GM21423 (cell line): ENCODE data around the gene UBE2N.
A peak's percentile ranks its signal among the peaks of the same experiment; 100 is the strongest.
"Not testable (repeated sequence)": the region's sequence is repeated elsewhere in the genome, so short reads cannot be mapped to it uniquely, and the experiment has no call there.

Experiments
- ATAC-seq: cut with Tn5 transposase; IDR thresholded peaks from one replicate; pipeline ENCODE4 v1.9.1; 2021; ENCODE audit warnings: mild to moderate bottlenecking, moderate library complexity; ENCODE audit not compliant: unreplicated experiment

UBE2N gene

GRCh38 chr12:93415723-93416464 lies 25.9 kb downstream of the UBE2N start:
- ATAC-seq, result no peak

DNA sequence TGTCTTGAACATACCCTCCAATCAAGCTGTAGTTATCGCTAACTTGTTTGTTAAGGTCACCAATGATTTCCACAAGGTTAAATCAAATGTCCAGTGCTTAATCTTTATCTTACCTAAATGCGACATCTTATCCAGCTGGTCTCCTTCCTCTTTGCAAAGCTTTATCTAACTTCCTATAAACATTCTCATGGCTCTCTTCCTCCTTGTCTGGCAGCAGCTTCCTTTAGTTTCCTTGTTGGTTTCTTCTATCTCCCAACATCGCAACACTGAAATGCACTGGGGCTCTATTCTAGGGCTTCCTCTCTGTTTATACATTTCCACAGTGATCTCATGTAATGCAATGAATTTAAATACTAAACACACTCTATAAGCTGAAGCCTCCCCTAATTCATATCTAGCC lies 28.7 kb downstream of the UBE2N start:
- no peak for ATAC-seq

- not testable (repeated sequence) for ATAC-seq
Observed at GRCh38 chr12:93412396-93412795, 29.4 kb downstream of the UBE2N start.

GRCh38 chr12:93411060-93411459 lies 30.7 kb downstream of the UBE2N start:
- not testable (repeated sequence) for ATAC-seq

- ATAC-seq, result not testable (repeated sequence)
Observed at GRCh38 chr12:93409343-93410187, 32.2 kb downstream of the UBE2N start.

DNA sequence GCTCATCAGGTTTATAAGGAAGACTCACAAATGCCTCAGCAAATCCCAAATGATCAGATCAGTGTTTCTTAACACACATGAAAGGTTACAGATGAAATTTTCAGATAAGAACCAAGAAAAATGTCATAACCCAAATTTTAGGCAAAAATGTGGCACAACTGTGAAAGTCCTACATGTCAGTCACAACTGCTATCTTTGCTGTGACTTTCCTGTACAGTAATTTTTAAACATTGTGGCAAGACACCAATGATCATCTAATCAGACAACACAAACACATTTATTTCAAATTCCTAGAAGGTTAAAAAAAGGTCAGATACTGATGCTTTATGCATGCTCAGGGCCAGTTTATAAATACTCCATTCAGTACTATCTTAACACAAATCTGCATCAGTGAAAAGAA lies 32.9 kb downstream of the UBE2N start:
- no peak for ATAC-seq

DNA sequence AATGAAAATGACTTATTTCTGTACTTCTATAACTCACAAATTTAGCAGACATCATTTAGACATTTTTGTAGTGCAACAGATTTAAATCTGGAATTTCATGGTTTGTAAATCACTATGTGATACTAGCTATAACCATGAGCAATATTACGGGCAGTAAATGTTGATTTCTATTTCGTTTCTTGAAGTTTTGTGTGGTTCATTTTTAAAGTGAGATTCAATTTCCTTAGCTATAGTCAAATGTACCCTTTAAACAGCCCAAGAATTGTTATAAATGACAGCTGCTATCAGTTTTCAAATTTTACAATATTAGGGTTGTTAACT lies 33.8 kb downstream of the UBE2N start:
- ATAC-seq, result no peak

- ATAC-seq, result no peak
Observed at GRCh38 chr12:93407054-93407962, 34.4 kb downstream of the UBE2N start.

DNA sequence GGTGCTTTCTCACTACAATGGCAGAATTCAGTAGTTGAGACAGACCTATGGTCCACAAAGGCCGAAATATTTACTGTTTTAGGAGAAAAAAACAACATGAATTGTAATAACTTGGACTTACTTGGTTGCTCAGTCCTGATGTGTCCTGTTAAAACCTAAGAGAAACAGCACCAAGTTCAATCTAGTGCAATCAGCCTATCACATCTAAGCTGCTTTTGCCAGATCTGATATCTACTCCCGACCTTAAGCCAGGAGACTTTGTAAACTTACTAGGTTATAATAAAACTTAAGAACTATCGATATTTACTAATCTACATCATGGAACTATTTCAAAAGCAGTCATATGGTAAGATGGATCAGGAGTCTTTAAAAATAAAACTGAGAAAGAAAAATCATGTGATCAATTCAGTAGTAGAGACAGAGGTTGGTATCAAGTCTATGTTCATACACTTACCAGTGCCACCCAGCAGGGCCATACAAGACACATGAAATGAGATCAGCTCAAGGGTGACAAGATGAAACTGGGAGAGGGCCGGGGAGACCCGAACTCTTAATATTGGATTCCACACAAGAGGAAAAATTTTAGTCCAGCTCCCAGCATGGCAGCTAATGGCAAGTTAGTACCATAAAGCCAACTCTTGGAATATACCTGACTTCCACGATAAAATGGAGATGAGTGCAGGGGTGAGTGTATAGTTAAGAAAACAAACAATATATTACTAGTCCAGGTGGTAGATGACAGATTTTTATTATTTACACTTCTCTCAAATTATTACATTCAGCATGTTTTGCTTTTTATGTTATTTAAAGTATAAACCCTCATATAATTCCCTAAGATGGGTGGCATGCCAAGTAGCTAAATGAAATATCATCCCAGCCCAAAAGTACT lies 36.5 kb downstream of the UBE2N start:
- no peak for ATAC-seq

GRCh38 chr12:93403988-93404803 lies 37.6 kb downstream of the UBE2N start:
- ATAC-seq, result no peak

DNA sequence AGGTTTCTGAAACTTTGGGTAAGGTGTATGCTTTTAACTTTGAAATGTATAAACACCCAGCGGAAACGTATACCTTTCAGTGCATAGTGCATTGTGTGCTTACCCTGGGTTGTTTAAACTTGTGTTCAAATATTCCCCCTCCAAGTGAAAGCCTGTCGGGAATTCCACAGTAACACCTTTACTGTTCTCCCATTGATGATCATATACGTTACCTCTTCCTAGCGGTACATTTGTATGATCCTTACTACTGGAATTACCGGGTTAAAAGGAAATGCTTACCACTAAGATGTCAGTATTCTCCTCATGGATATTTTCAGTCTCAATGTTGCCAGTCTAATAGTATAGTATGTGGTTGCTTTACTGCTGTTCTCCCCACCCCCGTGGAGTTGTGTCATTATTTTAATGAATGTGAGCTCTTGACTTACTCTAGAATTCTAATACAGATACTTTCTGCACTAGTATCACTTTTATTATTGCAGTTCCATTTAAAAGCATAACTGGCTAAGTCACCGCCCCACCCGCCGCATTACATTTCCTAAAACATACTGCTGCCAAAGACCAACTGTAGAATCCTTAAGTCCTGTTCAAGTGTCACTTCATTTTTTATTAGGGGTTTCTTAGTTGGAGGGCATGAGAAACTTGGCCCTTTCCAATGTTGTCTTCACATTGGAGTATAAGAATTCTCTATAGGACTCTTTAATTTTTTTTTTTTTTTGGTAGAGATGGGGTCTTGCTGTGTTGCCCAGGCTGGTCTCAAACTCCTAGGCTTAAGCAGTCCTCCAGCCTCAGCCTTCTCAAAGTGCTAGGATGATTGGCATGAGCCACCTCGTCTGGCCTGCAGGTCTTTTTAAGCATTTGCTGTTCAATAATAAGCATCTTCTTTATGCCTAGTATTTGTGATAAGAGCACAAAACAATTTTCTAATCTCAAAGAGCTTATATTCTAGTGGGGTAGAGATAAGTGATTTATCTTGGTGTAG lies 39.1 kb downstream of the UBE2N start:
- ATAC-seq, result no peak

- ATAC-seq, result peak; percentile 78
Observed at GRCh38 chr12:93399183-93399863, 42.4 kb downstream of the UBE2N start.

GRCh38 chr12:93397412-93397811 lies 44.3 kb downstream of the UBE2N start:
- no peak for ATAC-seq

- ATAC-seq, result no peak
Observed at GRCh38 chr12:93393425-93393824, 48.3 kb downstream of the UBE2N start.

GRCh38 chr12:93390549-93391297 lies 51.0 kb downstream of the UBE2N start:
- no peak for ATAC-seq

DNA sequence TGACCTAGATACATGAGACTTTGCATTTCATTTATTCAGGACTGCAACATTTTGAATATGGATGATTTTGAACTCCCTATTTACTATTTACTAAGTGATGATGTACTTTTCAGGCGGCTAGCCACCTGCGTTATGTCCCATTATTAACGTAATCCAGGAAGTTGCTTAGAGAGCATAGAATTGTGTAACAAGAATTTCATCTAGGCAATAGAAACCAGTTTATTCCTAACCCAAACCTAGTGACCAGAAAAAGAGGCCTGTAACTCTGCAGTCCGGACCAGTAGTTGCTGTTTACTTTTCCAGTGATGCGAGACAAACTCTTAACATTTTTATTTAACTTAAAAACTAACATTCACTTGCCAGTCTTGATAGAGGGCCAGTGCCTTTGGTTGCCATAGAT lies 51.7 kb downstream of the UBE2N start:
- no peak for ATAC-seq

DNA sequence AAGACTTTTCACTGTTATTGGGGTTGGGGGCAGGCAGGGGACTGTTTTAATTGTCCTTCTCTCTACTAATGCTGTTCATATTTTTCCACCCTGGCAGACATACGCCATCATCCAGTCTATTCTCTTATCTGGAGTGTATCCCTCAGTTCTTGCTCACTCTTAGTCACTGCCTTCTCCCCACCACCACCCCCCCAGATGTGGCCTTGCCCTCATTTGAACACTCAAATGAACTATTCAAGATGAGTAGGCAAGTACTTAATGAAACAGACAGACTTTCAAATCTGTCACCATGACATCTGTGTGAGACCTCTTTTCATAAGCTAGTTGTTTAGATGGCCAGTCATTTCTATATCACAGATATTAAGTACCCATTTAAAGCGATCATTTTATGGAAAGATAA lies 54.0 kb downstream of the UBE2N start:
- ATAC-seq, result no peak
